Measurements from ENCODE around the gene TBC1D7. TPM values are rescaled to one million over a fixed set of nuclear protein-coding genes. Genes with fewer than 3 reads are reported as not detected.

TBC1D7 gene
- total and polyA plus RNA-seq, 10 of the 15 experiments (the other 5 are each of a cell fraction or from before 2014, with no cell fraction given) = 20.1 to 65.9 (median 31.3) TPM

GRCh38 chr6:13302751-13303667 lies 25.3 kb downstream of the TBC1D7 start (continued):
- TF ChIP-seq ZNF687 (IDR thresholded peaks at IDR 0.05) (peak; percentile 65), BHLHE40 (IDR thresholded peaks at IDR 0.05; ENCODE audit: borderline replicate concordance in 1 of 2, low read depth in 2 of 2, low read length in 1 of 2) (peak; percentile 52 to 68; a peak in 2 of 4 replicates), CEBPB (IDR thresholded peaks at IDR 0.05; ENCODE audit: borderline replicate concordance in 1 of 2, low read depth in 2 of 2, low read length in 2 of 2) (peak in 1 of 2 experiments; percentile 84; a peak in 1 of 4 replicates), NRF1 (conservative IDR thresholded peaks at IDR 0.05; ENCODE audit: low read depth, low read length) (no peak), MTA2 (IDR thresholded peaks at IDR 0.05; ENCODE audit: low read depth) (peak; percentile 62; the same call in 1 of the 2 replicates), PAX8 (IDR thresholded peaks at IDR 0.05) (no peak), ETV6 (conservative IDR thresholded peaks at IDR 0.05 in 1 of 2, IDR thresholded peaks at IDR 0.05 in 1 of 2; ENCODE audit: borderline replicate concordance in 1 of 2, low read depth in 1 of 2) (peak in 1 of 2 experiments; percentile 71; a peak in 2 of 4 replicates), PAX5 (IDR thresholded peaks at IDR 0.05; ENCODE audit: borderline replicate concordance, low read depth, low read length) (peak; percentile 57; the same call in 1 of the 2 replicates), NFIC (IDR thresholded peaks at IDR 0.05; ENCODE audit: low read depth, low read length) (peak; percentile 73; the same call in 1 of the 2 replicates), DPF2 (IDR thresholded peaks at IDR 0.05) (peak; percentile 23; the same call in 1 of the 2 replicates), RCOR1 (conservative IDR thresholded peaks at IDR 0.05; ENCODE audit: low read depth, low read length) (no peak), PBX3 (IDR thresholded peaks at IDR 0.05; ENCODE audit: insufficient replicate concordance, low read depth, low read length) (peak; percentile 16), GABPA (IDR thresholded peaks at IDR 0.05; ENCODE audit: low read depth) (peak; percentile 44; the same call in 1 of the 2 replicates), ATF2 (IDR thresholded peaks at IDR 0.05; ENCODE audit: low read length) (peak; percentile 52; the same call in 1 of the 2 replicates), CREM (IDR thresholded peaks at IDR 0.05; ENCODE audit: low read depth) (peak; percentile 82; the same call in 1 of the 2 replicates), ZBED1 (IDR thresholded peaks at IDR 0.05; ENCODE audit: borderline replicate concordance) (peak; percentile 78; the same call in 1 of the 2 replicates), FOXM1 (IDR thresholded peaks at IDR 0.05; ENCODE audit: low read depth, low read length) (peak; percentile 57; the same call in 1 of the 2 replicates), SKIL (IDR thresholded peaks at IDR 0.05; ENCODE audit: low read depth, poor library complexity, severe bottlenecking) (peak; percentile 77), EED (IDR thresholded peaks at IDR 0.05; ENCODE audit: low read depth) (peak; percentile 84)

Data from GM12878 (cell line).